Activated CD4-positive, alpha-beta T cell treated with anti-CD3 and anti-CD28 coated beads, Interleukin-2, Interleukin-6, amounts not matched to agents 100 ng/mL and 50 ng/mL, durations not matched to agents 16 hours and 8 hours (primary cell): Measurements from ENCODE around the gene SEC23A.
"Not testable (repeated sequence)": the region's sequence is repeated elsewhere in the genome, so short reads cannot be mapped to it uniquely, and the experiment has no call there.

Experiments used
- DNase-seq: peaks from one replicate; pipeline ENCODE4 v3.0.0-alpha.2; 2020

The SEC23A gene

GRCh38 chr14:39102969-39103957 is at the start of gene SEC23A:
Gene SEC23A, minus strand, starts transcription at chr14:39103235. Its CDS starts 7,117 bp downstream, at chr14:39096118.
- DNase-seq = peak; percentile 92

DNA sequence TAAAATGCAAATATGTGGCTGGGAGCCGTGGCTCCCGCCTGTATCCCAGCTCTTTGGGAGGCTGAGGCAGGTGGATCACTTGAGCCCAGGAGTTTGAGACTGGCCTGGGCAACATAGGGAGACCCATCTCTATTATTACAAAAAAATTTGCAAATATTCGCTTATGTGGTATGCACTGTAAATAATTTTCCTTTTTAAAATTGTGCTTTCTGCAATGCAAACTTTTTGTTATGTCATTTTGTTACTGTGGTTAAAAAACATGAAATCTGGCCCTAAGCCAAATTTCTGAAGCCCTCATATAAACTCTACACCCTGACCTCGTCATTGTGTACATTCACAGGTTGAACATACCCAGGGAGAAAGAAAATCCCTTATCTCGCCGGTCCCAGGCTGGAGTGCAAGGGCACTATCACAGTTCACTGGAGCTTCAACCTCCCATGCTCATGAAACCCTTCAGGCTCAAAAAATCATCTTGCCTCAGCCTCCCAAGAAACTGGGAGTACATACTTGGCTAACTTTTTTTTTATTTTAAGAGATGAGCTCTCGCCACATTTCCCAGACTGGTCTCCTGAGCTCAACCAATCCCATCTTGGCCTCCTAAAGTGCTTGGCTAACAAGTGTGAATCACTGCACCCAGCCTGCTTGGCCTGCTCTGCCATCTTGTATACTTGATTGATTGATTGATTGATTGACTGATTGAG is 42.4 kb upstream of the SEC23A start:
- DNase-seq = no peak

- not testable (repeated sequence) for DNase-seq
These were observed 40.2 kb upstream of the SEC23A start for GRCh38 chr14:39143226-39143625.

- not testable (repeated sequence) for DNase-seq
These were observed 38.6 kb upstream of the SEC23A start for GRCh38 chr14:39141623-39142022.

- DNase-seq = no peak
These were observed 37.1 kb upstream of the SEC23A start for GRCh38 chr14:39140170-39140569.

DNA sequence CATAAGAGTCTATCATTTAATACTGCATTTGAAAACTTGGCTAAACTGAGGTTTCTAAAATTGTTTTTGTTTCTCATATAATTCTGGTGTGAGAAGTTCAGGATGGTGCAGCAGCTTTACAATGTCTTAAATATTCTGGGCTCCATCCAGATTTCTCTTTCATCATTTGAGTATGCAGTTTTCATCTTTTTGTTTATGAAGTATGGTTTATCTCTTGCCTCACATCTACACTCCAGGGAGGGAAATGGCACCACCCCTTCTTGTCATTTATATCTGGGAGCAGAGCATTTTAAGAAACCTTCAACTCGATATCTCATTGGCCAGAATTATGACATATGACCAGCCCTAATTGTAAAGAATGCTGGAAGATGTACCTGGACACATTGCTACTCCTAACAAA is 35.4 kb upstream of the SEC23A start:
- no peak for DNase-seq

DNA sequence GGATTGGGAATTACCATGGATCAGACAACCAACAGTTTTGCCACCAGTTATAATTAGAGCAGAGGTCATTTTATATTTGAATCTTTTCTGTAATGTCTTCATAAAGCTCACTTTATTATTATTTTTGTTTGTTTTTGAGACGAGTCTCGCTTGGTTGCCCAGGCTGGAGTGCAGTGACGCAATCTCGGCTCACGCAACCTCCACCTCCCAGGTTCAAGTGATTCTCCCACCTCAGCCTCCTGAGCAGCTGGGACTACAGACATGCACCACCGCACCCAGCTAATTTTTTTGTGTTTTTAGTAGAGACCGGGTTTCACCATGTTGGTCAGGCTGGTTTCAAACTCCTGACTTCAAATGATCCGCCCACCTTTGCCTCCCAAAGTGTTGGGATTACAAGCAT is 34.8 kb upstream of the SEC23A start:
- DNase-seq = not testable (repeated sequence)

GRCh38 chr14:39122330-39123138 is 19.5 kb upstream of the SEC23A start:
- DNase-seq = no peak

GRCh38 chr14:39114073-39114838 is 11.2 kb upstream of the SEC23A start, which contains the start of gene GEMIN2:
Gene GEMIN2, plus strand, starts transcription at chr14:39114323. Its CDS starts 16 bp downstream, at chr14:39114339.
- DNase-seq = peak; percentile 96

- no peak for DNase-seq
These were observed 10.6 kb upstream of the SEC23A start for GRCh38 chr14:39113685-39114072.

DNA sequence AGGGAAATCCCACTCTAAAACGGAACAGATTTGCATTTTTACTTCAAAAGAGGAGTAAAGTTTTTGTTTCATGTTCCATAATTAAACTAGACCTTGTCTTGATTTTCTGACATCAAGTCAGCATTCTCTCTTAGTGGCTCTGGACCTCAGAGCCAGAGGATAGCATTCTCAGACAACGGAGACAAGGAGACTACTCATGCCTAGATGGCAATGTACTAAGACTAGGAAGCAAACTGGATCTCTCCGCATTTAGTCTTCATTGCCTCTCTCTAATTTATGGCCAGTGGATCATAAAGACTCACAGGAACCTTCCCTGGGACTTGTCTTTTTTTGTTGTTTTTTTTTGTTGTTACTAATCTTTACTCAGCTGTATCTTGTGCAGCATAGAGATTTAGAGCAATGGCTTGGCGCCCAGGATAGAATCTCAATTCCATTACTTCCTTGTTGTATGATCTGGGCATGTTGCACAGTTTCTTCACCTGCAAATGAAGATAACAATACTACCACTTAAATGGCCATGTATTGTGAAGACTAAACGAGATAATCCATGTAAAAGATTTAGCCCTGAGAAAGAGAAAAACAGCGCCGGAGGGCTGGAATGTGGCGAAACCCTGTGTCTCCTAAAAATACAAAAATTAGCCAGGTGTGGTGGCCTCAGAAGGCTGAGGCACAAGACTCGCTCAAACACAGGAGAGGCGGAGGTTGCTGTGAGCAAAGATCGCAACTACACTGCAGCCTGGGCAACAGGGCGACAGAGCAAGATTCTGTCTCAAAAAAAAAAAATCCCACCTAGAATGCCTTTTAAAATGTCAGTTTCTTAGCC is 7.1 kb upstream of the SEC23A start:
- DNase-seq = no peak

GRCh38 chr14:39108791-39109190 is 5.8 kb upstream of the SEC23A start:
- DNase-seq = no peak

- peak; percentile 47 for DNase-seq
These were observed 4.6 kb upstream of the SEC23A start for GRCh38 chr14:39107591-39107996.

DNA sequence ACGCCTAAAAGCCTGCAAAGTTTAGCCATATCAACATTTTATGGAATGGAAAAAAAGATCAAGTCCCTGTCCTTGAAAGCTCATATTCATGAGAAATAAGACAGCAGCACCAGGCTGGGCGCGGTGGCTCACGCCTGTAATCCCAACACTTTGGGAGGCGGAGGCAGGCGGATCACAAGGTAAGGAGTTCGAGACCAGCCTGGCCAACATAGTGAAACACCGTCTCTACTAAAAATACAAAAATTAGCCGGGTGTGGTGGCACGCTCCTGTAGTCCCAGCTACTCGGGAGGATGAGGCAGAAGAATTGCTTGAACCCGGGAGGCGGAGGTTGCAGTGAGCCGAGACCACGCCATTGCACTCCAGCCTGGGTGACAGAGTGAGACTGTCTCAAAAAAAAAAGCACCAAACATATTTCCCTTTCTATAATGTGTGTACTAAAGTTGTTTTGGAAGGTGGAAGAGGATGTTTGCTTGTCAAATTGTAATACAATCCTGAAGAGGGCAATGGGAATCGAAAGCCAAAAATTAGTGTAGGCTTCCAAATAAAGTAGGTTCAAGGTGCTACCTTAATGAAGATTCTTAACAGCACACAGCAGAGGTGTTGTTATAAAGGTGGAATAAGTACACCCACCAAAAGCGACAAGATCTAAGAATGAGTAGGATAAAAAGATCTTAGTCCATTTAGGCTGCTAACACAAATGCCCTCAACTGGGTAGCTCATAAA is 1.2 kb upstream of the SEC23A start:
- not testable (repeated sequence) for DNase-seq

DNA sequence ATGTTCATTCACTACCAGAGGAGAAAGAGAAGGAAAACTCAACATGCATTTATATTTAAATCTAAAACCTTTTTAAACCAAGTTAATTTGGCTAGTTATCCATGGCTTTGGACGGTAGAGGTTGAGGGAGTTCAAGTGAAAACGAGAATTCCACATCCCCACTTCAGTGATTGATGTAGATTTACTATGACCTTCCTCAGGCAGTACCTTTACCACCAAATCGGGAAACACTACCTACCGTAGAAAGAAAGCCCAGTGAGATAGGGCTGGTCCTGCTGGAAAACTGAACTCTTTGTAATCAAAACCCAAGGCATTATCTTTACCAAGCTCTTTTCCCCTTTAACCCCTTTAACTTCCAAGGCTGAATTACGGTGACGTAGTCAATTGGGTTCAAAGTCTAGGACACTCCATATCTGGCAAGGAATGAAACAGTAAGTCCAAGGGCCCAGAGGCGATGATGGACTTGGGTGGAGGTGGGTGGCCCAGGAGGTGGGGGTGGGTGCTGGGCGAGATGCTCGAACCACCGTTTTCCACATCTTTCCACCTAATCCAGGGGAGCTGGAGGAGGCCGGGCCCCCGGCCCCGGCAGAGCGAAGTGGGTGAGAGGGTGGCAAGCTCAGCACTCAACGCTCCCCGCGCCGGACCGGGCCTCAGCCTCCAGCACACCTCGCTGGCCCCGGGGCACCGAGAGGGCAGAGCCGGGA is 618 bp downstream of the SEC23A start:
- DNase-seq = peak; percentile 17

GRCh38 chr14:39099748-39100147 is 3.3 kb downstream of the SEC23A start:
- no peak for DNase-seq

DNA sequence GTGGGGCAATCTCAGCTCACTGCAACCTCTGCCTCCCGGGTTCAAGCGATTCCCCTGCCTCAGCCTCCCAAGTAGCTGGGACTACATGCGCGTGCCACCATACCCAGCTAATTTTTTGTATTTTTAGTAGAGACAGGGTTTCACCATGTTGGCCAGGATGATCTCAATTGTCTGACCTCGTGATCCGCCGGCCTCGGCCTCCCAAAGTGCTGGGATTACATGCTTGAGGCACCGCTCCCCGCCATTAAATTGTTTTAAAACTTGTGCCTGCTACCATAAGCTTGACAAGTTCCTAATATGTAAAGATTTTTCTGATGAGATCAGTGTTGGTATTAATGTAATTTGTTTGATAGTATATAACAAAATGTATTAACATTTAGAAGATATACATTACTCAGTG is 3.8 kb downstream of the SEC23A start:
- not testable (repeated sequence) for DNase-seq

GRCh38 chr14:39097159-39097558 is 5.9 kb downstream of the SEC23A start:
- peak; percentile 60 for DNase-seq

- DNase-seq = no peak
These were observed 8.5 kb downstream of the SEC23A start for GRCh38 chr14:39094515-39094914.

- DNase-seq = no peak
These were observed 11.3 kb downstream of the SEC23A start for GRCh38 chr14:39091716-39092115.
